Renal cortical epithelial cell (primary cell): ENCODE data around the gene ZNF581. TPM values are rescaled to one million over a fixed set of nuclear protein-coding genes. Genes with fewer than 3 reads are reported as not detected.

Source experiments
- DNase-seq: peaks from one replicate; pipeline ENCODE4 v3.0.0-alpha.2; 2011; ENCODE audit warnings: low read depth
- total RNA-seq: library from RNA; depleted of rRNA; stranded (reverse); fragments of >200 nt; gene quantifications from 2 replicates; pipeline ENCODE4 v1.2.3, GENCODE V29; 2014

Gene ZNF581
- total RNA-seq, 1 donor from 2014 or later: 17.3 TPM

DNA sequence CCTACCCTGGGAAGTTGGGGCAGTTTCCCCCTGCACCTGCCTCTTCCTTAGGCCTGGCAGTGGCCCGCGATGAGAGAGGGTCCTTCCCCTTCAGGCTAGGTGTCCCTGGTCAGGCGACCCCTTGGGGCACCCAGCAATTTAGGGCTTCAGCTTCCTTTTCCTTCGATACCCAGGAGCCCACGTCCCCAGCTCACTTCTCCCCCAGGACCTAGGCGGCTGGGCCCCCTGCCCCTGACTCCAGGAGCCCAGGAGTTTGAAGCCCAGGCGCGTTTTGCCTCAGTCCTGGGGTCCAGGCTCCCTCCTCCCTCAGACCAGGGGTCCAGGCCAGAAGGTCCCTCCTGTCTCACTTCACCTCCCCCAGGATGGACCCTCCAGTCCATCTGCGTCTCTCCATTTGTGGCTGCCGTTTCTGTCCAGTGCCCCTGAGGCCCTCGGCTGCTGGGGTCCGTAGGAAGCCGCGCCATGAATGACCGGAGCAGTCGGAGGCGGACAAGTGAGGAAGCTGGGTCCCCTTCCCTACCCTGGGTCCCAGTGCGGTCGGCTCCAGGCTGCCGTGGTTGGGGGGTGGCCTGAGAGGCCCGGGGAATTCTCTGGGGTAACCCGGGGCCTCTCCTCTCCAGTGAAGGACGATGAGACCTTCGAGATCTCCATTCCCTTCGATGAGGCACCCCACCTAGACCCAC lies 5.3 kb downstream of the ZNF581 start:
- no peak for DNase-seq

DNA sequence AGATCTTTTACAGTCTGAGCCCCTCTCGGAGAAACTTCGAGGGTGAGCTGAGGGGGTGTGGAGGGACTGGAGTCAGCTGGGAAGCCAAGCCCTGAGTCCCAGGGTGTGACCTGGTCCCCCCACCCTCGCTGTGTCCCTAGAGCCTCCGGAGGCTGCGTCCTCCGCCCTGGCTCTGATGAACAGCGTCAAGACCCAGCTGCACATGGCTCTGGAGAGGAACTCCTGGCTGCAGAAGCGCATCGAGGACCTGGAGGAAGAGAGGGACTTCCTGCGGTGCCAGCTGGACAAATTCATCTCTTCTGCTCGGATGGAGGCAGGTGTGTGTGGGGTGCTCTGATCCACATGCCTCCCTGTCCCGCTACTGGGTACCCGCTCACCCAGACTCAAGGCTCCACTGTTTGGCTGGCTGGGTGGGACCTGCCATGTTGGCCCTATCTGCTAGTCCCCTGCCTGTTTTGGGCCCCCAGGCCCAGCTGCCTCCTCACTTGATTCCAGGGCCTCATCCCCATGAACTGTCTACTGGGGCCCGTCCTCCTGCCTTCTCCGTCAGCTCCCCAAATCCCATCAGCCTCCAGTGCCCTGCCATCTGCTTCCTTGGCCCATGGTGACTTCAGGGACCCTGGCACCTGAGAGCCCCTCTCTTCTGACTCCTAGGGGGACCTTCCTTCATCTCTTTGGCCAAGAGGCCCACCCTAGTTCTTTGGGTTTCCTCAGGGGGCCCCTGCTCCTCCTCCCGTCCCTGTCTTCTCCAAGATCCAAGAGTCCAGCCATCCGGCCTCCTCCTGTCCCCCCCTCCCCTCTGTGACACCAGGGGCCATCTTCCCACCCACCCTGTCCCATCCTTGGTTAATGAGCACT lies 6.0 kb downstream of the ZNF581 start:
- DNase-seq: no peak

DNA sequence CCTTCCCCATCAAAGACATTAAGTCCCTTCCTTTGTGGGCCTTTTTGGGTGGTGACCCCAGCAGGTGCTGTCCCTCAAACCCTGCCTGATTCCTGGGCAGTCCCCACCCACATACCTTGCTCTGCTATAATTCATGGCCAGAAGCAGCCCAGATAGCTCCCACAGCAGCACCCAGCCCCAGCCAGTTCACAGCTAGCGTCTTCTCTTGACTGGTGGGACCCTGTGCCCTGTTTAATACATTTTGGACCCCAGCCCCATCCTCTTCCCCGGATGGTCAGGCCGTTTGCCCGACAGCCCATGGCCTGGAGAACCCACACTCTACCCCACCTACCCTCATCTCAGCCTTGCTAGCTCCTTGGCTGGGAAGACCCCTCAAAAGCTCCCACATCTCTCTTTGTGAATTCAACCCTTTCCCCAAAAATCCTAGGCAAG lies 6.7 kb downstream of the ZNF581 start:
- no peak for DNase-seq

DNA sequence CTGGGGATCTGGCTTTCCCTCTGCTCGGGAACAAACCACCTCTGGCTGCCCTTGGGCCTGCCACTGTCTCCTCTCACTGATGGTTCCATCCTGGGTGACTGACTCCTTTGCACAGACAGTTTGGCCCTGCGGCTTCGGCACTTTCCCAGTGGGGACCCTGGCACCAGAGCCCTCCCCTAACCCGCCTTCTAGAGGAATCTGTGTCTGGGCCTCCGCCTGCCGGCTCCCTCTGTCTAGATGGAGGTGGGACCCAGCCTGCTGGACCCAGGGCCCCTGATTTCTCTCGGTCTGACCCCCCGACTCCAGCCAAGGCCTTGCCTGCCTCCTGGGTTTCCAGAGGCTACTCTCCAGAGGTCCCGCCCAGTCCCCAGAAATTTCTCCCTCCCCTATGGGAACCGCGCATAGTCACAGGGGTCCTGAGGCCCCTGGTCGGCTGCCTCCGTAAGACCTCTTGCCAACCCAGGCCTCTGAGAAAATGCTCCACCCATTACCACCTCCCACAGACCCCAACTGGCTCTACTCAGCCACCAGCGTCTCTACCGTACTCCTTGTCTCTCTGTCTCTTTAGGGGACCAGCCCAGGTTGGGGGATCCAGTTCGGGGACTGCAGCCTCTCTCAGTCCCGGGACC lies 7.3 kb downstream of the ZNF581 start:
- DNase-seq: no peak

DNA sequence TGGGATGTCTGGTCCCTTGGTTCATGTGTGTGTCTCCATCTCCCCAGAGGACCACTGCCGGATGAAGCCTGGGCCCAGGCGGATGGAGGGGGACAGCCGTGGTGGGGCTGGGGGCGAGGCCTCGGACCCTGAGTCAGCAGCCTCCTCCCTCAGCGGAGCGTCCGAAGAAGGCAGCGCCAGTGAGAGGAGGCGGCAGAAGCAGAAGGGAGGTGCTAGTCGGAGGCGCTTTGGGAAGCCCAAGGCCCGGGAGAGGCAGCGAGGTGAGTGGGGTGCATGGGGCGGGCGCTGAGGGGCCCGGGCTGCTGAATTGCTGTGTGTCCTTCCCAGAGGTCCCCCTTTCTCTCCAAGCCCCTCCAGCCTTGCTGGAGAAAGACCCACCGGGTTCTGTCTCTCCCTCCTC lies 7.8 kb downstream of the ZNF581 start:
- DNase-seq: no peak

GRCh38 chr19:55652311-55653128 lies 9.1 kb downstream of the ZNF581 start:
- DNase-seq: no peak

- peak; percentile 96 for DNase-seq
These were observed 10.3 kb downstream of the ZNF581 start for GRCh38 chr19:55653651-55654322.

DNA sequence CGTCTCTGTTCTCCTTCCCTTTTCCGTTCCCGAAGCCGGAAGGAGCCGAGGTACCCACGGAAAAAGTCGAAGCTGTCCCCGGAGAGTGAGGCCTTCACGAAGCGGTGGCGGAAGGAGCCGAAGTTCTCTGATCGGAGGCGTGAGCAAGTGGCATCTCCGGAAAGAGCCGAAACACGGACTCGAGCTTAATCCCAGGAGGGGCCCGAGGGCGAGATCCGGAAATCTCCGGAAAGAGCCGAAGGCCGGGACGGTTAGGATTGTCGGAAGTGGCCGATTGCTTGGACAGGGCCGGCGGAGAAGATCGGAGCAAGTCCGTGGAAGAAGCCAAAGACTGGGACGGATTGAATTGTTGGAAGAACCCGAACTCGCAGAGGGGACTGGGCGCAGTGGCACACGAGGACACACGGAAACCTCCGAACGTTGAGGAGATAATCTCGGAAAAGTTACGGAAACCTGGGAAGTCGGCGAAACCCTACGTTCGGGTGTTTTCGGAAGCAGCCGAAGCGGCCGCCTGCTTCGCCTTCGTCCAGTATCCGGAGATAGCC lies 10.9 kb downstream of the ZNF581 start:
- peak; percentile 97 for DNase-seq

- DNase-seq: no peak
These were observed 11.6 kb downstream of the ZNF581 start, which contains the start of gene U2AF2 for GRCh38 chr19:55654868-55655647. Gene U2AF2 (plus strand): TSS chr19:55655035. CDS start chr19:55655105, 70 bp downstream.

- DNase-seq: no peak
These were observed 12.2 kb downstream of the ZNF581 start for GRCh38 chr19:55655648-55656040.

DNA sequence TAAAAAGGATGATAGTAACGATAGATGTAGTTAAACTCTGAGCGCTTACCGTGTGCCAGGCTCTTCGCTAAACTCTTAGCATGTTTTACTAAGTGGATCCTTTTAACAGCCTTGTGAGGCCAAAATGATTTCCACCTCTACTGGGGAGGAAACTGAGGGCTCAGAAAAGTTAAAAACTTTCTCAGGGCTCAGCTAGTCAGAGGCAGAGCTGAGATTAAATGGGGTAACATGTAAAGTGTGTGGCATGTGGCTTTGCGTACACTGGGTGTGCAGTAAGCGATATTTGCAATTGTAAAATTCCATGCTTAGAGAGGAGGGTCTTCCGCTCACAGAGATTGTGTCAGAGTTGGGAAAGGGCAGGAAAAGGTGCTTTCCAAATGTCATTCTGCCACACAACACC lies 13.1 kb downstream of the ZNF581 start:
- no peak for DNase-seq

DNA sequence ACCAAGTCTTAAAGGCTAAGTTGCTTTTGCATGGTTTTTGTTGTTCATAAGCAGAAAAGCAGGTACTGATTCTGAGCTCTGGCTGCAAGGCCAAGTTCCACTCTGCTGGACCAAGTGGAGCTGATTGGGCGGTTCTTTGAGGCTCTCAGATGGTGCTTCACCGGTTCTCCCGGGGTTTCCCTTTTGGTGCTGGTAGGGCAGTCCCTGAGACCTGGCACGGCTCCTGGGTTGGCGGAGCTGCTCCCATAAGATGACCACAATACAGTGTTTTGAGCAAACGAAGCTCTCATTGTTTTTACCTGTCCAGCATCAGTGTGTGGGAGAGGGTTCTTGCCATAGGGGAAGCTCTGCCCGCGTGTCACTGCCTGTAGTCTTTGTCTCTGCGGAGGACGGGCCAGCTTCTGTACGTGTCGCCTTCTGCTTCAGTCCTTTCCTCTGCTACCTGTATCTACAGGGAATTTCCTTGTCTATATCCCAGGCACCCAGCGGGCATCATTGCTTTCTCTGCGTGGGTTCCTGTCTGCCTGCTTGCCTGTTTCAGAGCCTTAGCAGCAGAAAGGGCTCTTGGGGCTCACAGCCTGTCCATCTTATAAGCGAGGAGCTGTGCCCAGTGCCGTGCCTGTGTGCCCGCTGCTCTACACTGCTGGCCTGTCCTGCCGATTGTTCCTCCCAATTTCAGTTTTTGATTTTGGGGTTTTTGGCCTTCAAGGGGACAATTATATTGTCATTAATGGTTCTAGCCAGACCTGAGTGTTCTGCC lies 13.7 kb downstream of the ZNF581 start:
- no peak for DNase-seq

GRCh38 chr19:55658846-55659459 lies 15.5 kb downstream of the ZNF581 start:
- no peak for DNase-seq

- DNase-seq: no peak
These were observed 16.4 kb downstream of the ZNF581 start for GRCh38 chr19:55659822-55660221.

- no peak for DNase-seq
These were observed 17.0 kb downstream of the ZNF581 start for GRCh38 chr19:55660404-55660803.

GRCh38 chr19:55660991-55661390 lies 17.5 kb downstream of the ZNF581 start:
- no peak for DNase-seq

DNA sequence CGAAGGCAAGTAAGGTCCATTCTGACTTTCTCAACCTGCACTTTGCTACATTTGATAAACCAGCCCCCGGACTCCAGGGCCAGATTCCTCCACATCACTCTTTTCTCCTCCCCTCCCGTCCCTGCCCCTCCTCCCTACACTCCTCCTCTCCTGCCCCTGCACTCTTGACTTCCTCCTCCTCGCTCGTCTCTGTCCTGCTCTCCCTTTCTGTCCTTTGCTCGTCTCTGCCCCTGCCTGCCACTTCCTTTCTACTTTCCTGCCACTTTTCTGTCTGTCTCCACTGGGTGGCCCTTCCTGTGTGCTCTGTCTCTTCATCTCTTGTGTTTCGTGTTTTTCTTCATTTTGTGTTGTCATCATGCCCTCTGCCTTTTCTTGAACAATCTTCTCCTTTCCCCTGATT lies 18.4 kb downstream of the ZNF581 start:
- DNase-seq: no peak

- DNase-seq: no peak
These were observed 20.5 kb downstream of the ZNF581 start for GRCh38 chr19:55663846-55664536.
